Stimulated activated CD4-positive, alpha-beta T cell treated with anti-CD3 and anti-CD28 coated beads, Interleukin-15, amount 100 ng/mL, for 48 hours (primary cell): Measurements from ENCODE around the gene DGKD.

Experiments used
- DNase-seq, 2 donors: peaks; one replicate each; pipeline ENCODE4 v3.0.0-alpha.2; 2020; ENCODE audit warnings: low read depth in 2 of 2

The DGKD gene

DNA sequence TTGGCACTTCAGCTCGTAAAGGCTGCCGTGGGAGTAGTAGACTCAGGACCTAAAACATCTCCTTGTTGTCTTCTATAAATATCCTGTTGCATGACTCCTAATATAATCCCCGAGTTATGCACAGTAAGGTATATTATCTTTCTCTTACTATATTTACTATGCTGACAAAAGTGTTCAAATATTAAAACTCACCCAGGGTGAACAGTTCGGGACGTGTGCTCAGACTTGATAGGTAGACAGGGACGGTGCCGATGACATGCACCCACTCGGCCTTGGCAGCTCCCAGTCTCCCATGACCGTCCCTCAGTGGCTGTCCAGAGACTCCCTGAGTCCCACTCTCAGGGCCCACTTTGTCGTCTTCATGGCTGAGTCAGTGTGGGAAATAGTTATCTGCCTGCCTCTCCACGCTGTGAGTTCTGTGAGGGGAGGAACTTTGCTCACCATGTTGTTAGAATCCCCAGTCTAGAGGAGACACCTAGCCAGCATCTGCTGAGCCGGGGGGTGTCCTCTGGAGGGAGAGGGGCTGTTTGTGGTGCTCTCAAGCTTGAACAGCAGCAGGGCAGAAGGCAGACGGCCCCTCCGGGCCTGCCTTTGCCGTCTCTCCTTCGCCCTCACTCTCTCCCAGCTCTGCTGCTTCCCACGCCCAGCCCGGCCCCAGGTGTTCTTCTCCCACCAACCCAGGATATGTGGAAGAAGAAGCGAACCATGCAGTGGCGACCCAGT is 75.0 kb downstream of the DGKD start:
- DNase-seq = no peak

GRCh38 chr2:233430081-233430480 is 75.8 kb downstream of the DGKD start:
- DNase-seq = no peak

DNA sequence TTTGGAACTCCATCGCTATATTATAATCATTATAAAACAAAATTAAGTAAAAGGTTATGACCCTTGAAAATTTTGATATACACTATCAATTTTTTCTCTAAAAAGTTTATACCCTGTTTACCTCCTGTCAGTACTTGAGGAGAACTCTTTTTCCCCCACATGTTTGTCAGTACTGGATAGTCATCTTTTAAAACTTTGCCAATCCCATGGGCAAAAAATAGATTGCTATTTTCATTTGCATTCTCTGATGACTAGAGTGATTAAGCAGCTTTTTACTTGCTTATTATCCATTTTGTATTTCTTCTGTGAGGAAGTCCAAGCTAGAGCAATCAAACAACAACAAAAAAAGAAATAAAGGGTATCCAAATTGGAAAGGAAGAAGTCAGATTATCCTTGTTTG is 76.4 kb downstream of the DGKD start:
- no peak for DNase-seq

DNA sequence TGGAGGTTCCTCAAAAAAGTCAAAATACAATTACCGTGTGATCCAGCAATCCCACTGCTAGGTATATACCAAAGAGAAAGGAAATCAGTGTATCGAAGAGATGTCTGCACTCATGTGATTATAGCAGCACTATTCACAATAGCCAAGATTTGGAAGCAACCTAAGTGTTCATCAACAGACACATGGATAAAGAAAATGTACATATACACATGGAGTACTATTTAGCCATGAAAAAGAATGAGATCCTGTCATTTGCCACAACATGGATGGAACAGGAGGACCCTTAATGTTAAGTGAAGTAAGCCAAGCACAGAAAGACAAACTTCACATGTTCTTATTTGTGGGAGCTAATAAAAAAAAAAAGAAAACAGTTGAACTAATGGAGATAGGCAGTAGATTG is 78.7 kb downstream of the DGKD start:
- DNase-seq = no peak

DNA sequence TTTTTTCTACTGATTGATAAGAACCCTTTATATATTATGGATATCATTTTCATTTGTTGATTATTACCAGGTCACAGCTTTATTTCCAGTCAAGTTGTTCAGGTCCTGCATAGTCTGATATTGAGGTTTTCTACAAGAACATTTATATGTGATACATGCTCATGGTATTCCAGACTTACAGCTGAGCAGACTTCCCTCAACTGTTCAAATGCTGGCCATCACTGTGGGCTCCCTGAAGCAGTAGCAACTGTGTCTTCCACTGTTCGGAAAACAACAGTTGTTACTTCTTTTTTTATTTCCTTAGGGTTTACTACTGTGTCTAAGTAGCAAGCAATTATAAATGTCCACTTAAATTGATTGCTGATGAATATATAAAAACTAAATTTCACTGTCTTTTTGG is 79.5 kb downstream of the DGKD start:
- DNase-seq = no peak

- DNase-seq = no peak
Measured at GRCh38 chr2:233434666-233435330, 80.5 kb downstream of the DGKD start.

DNA sequence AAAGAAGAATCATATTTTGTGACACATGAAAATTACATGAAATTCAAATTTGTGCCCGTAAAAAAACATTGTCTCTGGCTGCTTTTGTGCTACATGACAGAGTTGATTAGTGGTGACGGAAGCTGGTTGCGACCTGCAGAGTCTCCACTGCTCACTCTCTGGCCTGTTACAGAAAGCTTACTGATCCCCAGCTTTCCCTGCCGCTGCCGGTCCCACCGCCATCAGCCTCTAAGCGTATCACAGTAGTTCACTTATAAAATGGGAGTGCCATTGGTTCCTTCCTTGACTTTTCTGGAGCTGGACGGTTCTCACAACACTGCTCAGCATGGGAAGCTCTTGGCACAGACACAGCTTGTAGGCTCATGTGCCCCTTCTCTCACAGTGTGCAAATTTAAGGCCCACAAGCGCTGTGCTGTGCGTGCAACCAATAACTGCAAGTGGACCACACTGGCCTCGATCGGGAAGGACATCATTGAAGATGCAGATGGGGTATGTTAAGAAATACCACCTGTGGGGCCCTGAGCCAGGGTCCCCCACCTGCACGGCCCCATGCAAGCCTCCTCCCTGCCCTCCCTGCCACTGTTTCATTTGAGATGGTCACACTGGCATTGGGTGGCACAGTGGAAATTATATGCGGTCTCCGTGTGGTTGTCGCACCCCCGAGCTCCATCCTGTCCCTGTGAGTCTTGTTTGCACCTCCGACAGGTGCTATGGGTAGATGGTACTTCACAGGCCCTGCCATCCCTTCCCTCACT is 81.3 kb downstream of the DGKD start:
- DNase-seq = no peak

DNA sequence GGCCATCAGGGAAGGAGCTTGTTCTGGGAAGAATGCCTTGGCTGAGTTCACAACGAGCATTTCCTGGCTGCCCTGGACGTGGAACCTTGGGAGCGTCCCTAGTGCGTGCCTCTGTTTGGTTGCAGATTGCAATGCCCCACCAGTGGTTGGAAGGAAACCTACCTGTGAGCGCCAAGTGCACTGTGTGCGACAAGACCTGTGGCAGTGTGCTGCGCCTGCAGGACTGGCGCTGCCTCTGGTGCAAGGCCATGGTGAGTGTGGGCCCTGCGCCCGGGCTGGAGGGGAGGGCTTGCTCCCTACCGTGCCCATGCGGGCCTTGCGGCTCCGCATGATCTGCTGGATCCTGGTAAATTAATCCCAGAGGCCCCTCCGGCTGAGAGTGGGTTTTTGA is 81.9 kb downstream of the DGKD start:
- no peak for DNase-seq

DNA sequence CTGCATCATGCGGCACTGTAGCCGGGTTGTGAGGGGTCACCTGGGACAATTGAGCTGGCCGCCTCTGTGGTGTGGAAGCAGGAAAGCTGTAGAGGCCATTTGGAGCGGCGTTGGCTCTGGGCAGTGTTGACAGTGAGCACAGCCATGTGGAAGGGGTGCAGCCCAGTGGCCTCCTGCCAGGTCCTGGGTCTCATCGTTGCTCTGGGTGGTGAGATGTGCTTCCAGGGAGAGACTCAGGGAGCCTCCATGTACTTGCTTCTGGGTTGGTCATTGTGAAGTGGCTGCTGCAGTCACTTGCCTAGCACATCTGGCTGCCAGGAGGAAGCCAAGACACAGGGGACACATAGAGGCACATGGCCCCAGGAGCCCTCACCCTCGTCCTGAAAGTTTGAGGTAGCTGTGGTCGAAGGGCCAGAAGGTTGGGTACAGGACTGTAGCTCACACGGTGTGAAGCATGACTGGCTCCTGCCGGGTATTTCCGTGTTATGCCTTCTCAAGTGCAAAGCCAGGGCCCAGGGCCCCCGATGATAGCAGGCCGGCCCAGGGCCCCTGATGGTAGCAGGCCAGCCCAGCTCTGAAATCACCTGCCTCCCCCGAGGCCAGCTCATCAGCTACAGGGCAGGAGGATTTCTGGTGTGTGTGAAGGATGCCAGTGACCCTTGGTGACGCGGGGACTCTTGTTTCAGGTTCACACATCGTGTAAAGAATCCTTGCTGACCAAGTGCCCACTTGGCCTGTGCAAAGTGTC is 82.6 kb downstream of the DGKD start:
- no peak for DNase-seq

DNA sequence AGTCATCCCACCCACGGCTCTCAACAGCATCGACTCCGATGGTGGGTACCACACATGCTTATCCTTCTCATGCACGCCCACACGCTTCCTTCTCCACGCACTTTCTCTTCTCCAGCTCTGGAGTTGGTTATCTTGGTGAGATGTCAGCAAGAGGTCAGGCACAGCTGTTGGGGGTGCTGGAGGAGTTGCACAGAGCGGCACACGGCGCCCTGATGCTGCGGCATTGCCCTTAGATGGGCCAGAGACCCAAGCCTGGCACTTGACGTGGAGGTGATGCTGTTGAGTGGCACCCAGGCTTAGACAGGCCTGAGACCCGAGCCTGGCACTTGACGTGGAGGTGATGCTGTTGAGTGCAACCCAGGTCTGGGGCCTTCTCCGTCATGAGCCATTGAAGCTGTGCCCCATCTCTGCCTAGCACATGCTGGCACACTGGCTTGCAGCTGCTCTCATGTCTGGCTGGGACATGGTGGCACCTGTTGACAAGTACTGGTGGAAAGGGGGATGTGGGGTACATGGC is 83.2 kb downstream of the DGKD start:
- DNase-seq = no peak

DNA sequence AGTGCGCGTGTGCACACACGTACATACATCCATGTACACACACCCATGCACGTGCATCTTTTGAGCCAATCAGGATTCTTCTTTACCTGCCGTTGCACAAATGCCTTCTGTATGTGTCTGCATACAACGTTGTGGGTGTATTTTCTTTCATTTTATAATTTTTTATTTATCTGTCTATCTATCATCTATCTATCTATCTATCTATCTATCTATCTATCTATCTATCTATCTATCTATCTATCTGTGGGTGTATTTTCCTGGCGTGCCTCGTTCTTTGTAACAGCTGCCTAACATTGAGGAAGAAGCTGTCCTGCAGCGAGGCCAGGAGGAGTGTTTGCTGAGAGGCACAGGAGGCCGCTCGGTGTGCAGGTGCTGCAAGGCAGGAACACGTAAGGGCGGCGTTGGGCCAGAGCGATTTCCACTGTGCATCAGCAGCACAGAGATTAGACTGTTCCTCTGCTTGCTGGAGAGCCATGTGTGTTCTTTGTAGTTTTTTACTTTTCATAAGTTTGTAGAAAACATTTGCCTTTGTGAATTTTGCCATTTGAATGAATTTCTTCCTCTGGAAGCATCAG is 84.4 kb downstream of the DGKD start:
- no peak for DNase-seq

GRCh38 chr2:233439191-233439590 is 84.9 kb downstream of the DGKD start:
- DNase-seq = no peak

- no peak for DNase-seq
Measured at GRCh38 chr2:233440314-233440713, 86.0 kb downstream of the DGKD start.

DNA sequence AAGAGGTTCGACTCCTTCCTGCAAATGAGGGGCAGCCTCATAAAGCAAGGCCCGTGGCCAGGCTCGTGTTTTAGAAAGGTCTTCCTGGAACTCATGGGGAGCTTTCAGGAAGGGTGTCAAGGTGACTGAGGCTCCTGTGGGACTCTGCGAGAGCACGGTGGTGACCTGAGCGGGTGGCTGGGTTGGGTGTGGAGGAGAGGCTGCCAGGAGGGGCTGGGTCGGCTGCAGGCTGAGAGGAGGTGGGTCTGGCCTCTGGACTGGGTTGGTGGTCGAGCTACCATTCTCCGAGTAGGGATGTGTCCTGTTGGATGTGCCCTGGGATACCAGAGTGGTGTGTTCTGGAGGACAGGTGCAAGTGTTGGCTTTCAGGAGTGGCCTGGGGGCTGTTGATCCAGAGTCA is 86.4 kb downstream of the DGKD start:
- no peak for DNase-seq

- DNase-seq = no peak
Measured at GRCh38 chr2:233441161-233442027, 87.1 kb downstream of the DGKD start.

GRCh38 chr2:233442028-233442310 is 87.7 kb downstream of the DGKD start:
- no peak for DNase-seq

DNA sequence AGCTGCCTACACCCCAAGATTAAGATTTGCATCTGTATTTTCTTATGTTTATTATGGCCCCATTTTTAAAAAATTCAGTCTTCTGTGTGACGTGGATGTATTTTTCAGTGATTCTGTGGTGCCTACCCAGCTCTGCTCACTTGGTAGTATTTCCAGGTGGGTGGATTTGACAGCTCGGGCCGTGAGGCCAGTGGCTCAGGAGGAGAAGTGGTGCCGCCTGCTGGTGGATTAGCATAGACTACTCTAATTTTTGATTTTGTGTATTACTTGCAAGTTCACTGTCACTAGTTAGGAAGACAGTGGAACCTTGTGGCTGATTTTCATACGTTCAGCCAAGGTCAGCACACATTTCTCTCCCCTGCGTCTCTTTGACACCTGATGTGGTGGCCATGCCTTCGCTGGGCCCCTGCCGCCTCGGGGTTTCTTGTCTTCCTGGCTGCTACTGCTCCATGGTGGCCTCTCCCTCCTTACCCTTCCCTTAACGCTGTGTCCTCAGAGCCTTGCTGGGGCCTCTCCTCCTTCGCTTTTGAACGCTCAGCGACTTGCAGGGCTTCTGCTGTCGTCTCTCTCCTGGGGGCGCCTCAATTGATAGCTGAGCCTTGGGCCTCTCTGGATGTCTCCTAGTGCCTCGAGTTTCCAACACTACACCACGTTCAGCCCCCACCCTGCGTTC is 89.4 kb downstream of the DGKD start:
- DNase-seq = peak; percentile 64 to 78

- no peak for DNase-seq
Measured at GRCh38 chr2:233444501-233444900, 90.2 kb downstream of the DGKD start.

- no peak for DNase-seq
Measured at GRCh38 chr2:233445152-233445830, 91.0 kb downstream of the DGKD start.

DNA sequence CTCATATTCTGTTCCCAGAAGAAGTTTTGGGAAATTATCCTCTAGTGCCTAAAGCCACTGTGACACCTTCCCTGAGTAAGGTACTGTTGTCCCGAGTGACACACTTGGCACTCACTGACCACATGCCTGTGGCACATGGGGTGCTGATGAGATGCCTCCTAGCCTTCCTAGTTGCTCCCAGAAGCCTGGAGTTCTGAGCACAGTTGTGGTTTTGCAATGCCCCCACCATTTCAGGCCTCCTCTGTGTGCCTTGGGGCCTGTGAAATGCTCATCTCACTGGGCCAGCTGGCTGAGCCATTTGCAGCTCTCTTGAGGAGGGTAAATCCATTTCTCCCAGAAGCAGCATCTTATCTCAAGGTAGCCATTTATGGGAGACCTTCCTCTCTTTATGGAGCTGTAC is 91.8 kb downstream of the DGKD start:
- no peak for DNase-seq
